ENCODE data around the gene CDCA4.

Gene CDCA4

GRCh38 chr14:104996032-104996431, 24.9 kb downstream of the CDCA4 start:
- H3K36me3 ChIP-seq (ENCODE audit: insufficient read depth, low read length): no peaks in the 10 kb centered on the region; the same call in 1 of the 2 replicates
- H3K9me3 ChIP-seq (ENCODE audit: insufficient read depth, low read length, severe bottlenecking): no peaks in the 10 kb centered on the region
- no peaks in the 10 kb centered on the region; the same call in 1 of the 2 replicates for H3K79me2 ChIP-seq (ENCODE audit: insufficient read depth, low read length)
- no peak for DNase-seq
- no peak overlapping the region for H3K27ac ChIP-seq (ENCODE audit: low read length)
- 0 out of 2 replicates have a peak, but pooled peaks cover 3% of the 10 kb centered on the region for H4K20me1 ChIP-seq (ENCODE audit: insufficient read depth, low read length)
- no peaks in the 10 kb centered on the region for H3K4me1 ChIP-seq (ENCODE audit: insufficient read depth, low read length)
- H2AFZ ChIP-seq (ENCODE audit: low read depth, low read length): no peak overlapping the region
- no peaks in the 10 kb centered on the region for H3K27me3 ChIP-seq (ENCODE audit: insufficient read depth, low read length, poor library complexity)
- H3K4me3 ChIP-seq (ENCODE audit: low read depth in 1 of 2, low read length in 2 of 2): no peak overlapping the region
- ATAC-seq (ENCODE audit: insufficient read depth, low read depth): no peak
- H3K9ac ChIP-seq (ENCODE audit: low read depth, low read length): no peak overlapping the region
- H3K4me2 ChIP-seq (ENCODE audit: insufficient read depth, low read length): no peak overlapping the region
- TF ChIP-seq EZH2 (IDR thresholded peaks at IDR 0.05; ENCODE audit: borderline replicate concordance, low read depth, low read length, severe bottlenecking): no peak
- no peak for TF ChIP-seq CTCF (IDR thresholded peaks at IDR 0.05; ENCODE audit: borderline replicate concordance, extremely low read depth, low read length, poor library complexity, severe bottlenecking)

GRCh38 chr14:104994978-104995377, 25.9 kb downstream of the CDCA4 start:
- H3K27me3 ChIP-seq (ENCODE audit: insufficient read depth, low read length, poor library complexity): no peaks in the 10 kb centered on the region
- DNase-seq (no peak), ATAC-seq (ENCODE audit: insufficient read depth, low read depth) (no peak)
- TF ChIP-seq CTCF (IDR thresholded peaks at IDR 0.05; ENCODE audit: borderline replicate concordance, extremely low read depth, low read length, poor library complexity, severe bottlenecking): no peak
- no peak for TF ChIP-seq EZH2 (IDR thresholded peaks at IDR 0.05; ENCODE audit: borderline replicate concordance, low read depth, low read length, severe bottlenecking)
- H3K4me3 ChIP-seq (ENCODE audit: low read depth in 1 of 2, low read length in 2 of 2): no peak overlapping the region
- H3K9me3 ChIP-seq (ENCODE audit: insufficient read depth, low read length, severe bottlenecking): no peaks in the 10 kb centered on the region
- H3K36me3 ChIP-seq (ENCODE audit: insufficient read depth, low read length): no peaks in the 10 kb centered on the region; the same call in 1 of the 2 replicates
- H3K4me1 ChIP-seq (ENCODE audit: insufficient read depth, low read length): no peaks in the 10 kb centered on the region
- H3K27ac ChIP-seq (ENCODE audit: low read length): no peak overlapping the region
- H4K20me1 ChIP-seq (ENCODE audit: insufficient read depth, low read length): 0 out of 2 replicates have a peak, but pooled peaks cover 3% of the 10 kb centered on the region
- no peak overlapping the region for H3K9ac ChIP-seq (ENCODE audit: low read depth, low read length)
- H2AFZ ChIP-seq (ENCODE audit: low read depth, low read length): no peak overlapping the region
- no peaks in the 10 kb centered on the region; the same call in 1 of the 2 replicates for H3K79me2 ChIP-seq (ENCODE audit: insufficient read depth, low read length)
- no peak overlapping the region for H3K4me2 ChIP-seq (ENCODE audit: insufficient read depth, low read length)

- Histone ChIP-seq H3K4me3 (ENCODE audit: low read depth in 1 of 2, low read length in 2 of 2) (no peak overlapping the region), H3K4me2 (ENCODE audit: insufficient read depth, low read length) (no peak overlapping the region), H3K4me1 (ENCODE audit: insufficient read depth, low read length) (no peaks in the 10 kb centered on the region), H3K79me2 (ENCODE audit: insufficient read depth, low read length) (no peaks in the 10 kb centered on the region), H2AFZ (ENCODE audit: low read depth, low read length) (no peak overlapping the region), H3K9ac (ENCODE audit: low read depth, low read length) (no peak overlapping the region), H3K9me3 (ENCODE audit: insufficient read depth, low read length, severe bottlenecking) (no peaks in the 10 kb centered on the region), H4K20me1 (ENCODE audit: insufficient read depth, low read length) (0 out of 2 replicates have a peak, but pooled peaks cover 3% of the 10 kb centered on the region), H3K27me3 (ENCODE audit: insufficient read depth, low read length, poor library complexity) (no peaks in the 10 kb centered on the region), H3K36me3 (ENCODE audit: insufficient read depth, low read length) (no peaks in the 10 kb centered on the region; the same call in 1 of the 2 replicates), H3K27ac (ENCODE audit: low read length) (no peak overlapping the region)
- TF ChIP-seq EZH2 (IDR thresholded peaks at IDR 0.05; ENCODE audit: borderline replicate concordance, low read depth, low read length, severe bottlenecking): no peak
- no peak for TF ChIP-seq CTCF (IDR thresholded peaks at IDR 0.05; ENCODE audit: borderline replicate concordance, extremely low read depth, low read length, poor library complexity, severe bottlenecking)
- no peak for DNase-seq
- peak; percentile 22; the same call in 2 of the 3 replicates for ATAC-seq (ENCODE audit: insufficient read depth, low read depth)
These were observed 26.9 kb downstream of the CDCA4 start for GRCh38 chr14:104993808-104994591.
